Mucosa of gallbladder (tissue), 1 donor: Measurements from ENCODE around the gene HK1. TPM values are rescaled to one million over a fixed set of nuclear protein-coding genes. Genes with fewer than 3 reads are reported as not detected.
A peak's percentile ranks its signal among the peaks of the same experiment; 100 is the strongest.

ENCODE experiments used
- DNase-seq: peaks from one replicate; pipeline ENCODE4 v3.0.0-alpha.2; 2020; ENCODE audit warnings: low spot score
- total RNA-seq: library from RNA; stranded (reverse); gene quantifications from one replicate; pipeline ENCODE4 v1.2.1, GENCODE V29; 2021
- donor health status: DM: no; HTN: no; CAD: no.

HK1 gene
- total RNA-seq, 1 donor from 2014 or later = 70.7 TPM

GRCh38 chr10:69374931-69375306 is 96.6 kb downstream of the HK1 start:
- DNase-seq = no peak

GRCh38 chr10:69375307-69376151 is 97.2 kb downstream of the HK1 start:
- DNase-seq = peak; percentile 45

GRCh38 chr10:69376662-69377061 is 98.4 kb downstream of the HK1 start:
- no peak for DNase-seq

- no peak for DNase-seq
These were observed 98.9 kb downstream of the HK1 start for GRCh38 chr10:69377191-69377590.

DNA sequence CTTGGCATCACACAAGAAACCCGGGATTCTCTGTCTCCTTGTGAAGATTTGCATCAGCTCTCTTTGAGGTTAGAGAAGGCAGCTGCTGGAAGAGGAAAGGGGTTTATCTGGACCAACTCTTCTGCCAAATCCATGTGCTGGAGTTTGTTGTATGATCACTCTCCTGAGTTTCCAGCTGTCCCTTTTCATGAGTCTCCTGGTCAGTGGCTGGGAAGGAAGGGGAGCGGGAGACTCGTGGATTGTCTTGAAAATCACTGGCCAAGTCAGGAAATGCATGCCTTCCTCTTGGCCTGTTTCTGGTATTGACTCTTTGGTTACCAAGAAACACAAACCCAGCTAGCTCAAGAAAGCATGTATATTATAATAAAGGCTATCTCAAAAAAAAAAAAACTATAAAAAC is 99.6 kb downstream of the HK1 start:
- no peak for DNase-seq

- no peak for DNase-seq
These were observed 101.5 kb downstream of the HK1 start for GRCh38 chr10:69379800-69380199.

DNA sequence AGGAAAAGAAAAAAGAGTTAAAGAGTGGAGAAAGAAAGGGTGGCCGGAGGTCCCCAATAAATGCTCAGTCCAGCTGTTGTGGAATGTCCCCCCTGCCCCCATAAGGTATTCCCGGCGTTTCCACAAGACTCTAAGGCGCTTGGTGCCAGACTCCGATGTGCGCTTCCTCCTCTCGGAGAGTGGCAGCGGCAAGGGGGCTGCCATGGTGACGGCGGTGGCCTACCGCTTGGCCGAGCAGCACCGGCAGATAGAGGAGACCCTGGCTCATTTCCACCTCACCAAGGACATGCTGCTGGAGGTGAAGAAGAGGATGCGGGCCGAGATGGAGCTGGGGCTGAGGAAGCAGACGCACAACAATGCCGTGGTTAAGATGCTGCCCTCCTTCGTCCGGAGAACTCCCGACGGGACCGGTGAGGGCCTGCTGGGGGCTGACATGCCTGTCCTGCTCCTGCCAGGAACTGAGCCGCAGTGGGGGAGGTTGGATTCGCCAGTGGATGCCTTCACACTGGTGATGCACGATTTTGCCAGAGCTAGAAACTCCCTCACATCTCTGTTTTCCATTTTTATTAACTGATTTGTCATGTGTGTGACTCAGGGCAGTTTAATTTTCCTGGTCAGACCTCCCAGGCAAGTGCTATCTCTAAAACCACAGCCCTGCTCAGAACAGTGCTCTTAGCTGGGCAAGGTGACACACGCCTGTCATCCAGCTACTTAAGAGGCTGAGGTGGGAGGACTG is 104.3 kb downstream of the HK1 start:
- DNase-seq = no peak

GRCh38 chr10:69383558-69383957 is 105.3 kb downstream of the HK1 start:
- DNase-seq = no peak

DNA sequence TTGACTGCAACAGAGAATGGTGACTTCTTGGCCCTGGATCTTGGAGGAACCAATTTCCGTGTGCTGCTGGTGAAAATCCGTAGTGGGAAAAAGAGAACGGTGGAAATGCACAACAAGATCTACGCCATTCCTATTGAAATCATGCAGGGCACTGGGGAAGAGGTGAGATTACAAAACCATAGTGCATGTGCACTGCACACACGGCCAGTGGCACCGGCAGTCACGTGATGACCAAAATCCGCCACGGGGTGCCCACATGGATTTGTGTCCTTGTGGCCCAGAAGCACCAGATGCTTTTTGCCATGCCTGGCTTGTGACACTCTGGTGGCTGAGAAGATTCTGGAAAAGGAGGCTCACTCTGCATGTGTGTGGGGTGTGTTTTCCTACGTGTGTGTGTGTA is 106.0 kb downstream of the HK1 start:
- no peak for DNase-seq

DNA sequence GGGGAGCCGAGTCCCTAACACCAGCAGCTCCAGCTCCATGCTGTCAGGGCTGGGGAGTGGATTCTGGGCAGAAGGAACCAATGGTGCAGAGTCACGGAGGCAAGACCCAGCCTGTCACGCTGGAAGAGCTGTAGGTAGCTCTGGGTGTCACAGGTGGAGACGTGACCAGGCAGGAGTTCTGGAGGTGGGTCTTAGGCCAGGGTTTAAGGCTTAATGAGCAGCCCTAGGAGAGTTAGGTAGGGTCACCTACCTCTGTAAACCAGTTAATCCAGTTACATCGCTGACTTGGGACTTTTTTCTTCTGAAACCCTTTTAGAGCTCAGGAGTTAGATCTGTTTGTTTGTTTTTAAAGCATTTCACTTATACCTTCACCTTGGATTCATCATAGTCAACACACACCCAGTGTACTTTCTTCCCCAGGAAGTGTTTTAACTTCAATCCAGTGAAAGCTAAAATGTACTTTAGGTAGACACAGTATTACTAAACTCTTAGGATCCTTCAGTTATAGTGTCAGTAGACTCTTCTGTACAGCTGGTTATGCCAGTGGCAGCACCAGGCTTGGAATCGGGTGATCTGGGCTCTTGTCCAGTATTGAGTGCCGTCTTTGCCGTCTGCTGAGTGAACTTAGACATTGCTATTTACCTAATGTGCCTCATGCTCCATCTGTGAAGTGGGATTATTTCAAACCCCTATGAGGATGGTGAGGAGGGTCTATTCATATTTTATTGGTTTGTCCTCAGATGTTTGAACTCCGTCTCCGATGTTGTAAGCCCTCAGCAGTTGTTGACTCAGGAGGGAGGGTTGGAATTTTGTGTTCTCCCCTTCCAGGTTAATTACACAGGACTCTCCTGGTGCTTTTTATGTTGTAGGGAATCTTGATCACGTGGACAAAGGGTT is 107.4 kb downstream of the HK1 start:
- no peak for DNase-seq

GRCh38 chr10:69387500-69387899 is 109.2 kb downstream of the HK1 start:
- DNase-seq = no peak

DNA sequence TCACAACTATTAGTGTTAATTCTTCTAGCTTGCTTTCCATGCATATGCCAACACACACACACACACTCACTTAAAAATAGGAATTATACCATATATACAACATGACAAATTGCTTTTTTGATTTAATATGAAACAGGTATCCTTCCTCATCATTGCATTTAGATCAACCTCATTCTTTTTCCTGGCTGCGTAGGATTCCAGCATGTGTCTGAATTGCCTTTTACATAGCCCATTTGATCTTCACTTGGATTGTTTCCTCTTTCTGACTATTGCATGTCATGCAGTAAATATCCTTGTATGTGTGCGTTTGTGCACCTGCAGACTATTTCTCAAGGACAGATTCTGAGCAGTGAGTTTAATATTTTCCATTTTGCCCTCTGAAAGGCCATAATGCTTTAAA is 110.2 kb downstream of the HK1 start:
- no peak for DNase-seq

DNA sequence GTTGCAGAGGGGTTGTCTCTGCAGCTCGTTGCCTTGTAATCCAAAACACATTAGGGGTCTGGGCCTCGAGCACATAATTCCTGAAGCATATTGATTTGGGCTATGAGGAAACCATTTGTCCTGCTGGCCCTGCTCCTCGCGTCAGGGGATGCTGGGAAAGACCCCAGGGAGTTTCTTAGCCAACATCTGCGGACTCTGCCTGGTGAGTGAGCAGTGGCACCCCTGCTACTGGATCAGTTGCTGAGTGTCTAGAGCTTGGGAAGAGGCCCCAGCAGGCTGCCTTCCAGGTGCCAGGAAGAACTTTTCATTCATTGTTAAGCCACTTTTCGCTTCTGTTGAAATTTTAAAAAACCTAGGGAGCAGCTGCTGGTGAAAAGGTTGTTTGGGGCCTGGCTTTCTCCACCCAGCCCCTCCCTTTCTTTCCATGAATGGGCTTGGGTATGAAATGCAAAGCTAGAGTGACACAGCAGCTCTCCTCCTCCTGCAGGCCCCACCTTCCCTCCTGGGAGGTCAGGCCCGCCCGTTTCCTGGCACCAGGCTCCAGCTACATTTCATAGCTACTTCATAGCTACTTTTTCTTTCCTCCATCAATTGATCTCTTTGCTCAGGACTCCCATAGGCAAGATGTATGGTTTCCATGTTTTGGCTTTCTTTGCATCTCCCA is 111.7 kb downstream of the HK1 start:
- DNase-seq = peak; percentile 46

- no peak for DNase-seq
These were observed 112.9 kb downstream of the HK1 start for GRCh38 chr10:69391158-69391557.

- DNase-seq = peak; percentile 84
These were observed 114.2 kb downstream of the HK1 start for GRCh38 chr10:69392481-69393000.

DNA sequence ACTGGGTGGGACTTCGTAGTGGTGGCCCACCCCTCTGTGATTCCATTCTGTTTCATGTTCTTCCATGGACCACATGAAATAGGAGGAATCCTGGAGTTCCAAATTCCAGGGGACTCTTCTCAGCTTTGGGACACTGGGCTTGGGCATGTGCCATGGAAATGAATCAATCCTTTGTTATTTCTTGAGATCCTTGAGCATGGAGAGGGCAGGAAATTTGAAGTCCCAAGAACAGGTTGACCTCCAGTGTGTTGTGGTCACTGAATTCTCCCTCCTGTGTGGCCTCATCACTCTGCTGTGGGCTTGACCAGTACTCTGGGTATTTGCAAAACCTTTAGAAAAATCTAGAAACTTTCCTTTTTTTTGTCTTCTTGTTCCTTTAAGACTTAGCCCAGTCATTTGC is 115.7 kb downstream of the HK1 start:
- no peak for DNase-seq

DNA sequence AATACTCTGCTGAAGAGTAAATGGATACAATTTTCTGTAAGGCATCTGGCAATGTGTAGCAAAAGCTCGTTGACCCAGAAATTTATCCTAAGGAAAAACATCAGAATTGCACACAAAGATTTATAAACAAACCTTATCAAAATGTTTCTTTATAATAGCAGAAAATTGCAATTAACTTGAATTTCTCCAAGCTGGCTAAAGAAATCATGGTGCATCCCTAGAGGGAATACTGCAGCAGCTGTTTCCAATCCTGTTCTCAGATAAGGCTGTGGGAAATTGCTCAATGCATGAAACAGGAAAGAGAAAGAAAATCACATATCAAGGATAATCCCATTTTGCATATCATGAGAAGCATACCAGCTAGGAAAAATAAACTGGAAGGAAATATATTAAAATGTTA is 119.7 kb downstream of the HK1 start:
- no peak for DNase-seq

DNA sequence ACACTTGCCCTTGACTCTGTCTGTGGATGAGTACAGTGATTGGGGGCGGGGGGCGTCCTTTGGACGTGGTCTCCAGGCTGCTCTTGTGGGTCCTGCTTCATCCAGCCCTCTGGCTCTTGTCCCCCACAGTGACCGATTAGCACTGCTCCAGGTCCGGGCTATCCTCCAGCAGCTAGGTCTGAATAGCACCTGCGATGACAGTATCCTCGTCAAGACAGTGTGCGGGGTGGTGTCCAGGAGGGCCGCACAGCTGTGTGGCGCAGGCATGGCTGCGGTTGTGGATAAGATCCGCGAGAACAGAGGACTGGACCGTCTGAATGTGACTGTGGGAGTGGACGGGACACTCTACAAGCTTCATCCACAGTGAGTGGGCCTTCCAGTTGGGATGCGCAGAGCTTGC is 120.2 kb downstream of the HK1 start:
- no peak for DNase-seq

DNA sequence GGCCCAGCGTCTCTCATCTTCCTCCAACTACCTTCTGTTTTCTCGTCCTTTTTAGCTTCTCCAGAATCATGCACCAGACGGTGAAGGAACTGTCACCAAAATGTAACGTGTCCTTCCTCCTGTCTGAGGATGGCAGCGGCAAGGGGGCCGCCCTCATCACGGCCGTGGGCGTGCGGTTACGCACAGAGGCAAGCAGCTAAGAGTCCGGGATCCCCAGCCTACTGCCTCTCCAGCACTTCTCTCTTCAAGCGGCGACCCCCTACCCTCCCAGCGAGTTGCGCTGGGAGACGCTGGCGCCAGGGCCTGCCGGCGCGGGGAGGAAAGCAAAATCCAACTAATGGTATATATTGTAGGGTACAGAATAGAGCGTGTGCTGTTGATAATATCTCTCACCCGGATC is 122.6 kb downstream of the HK1 start:
- no peak for DNase-seq

DNA sequence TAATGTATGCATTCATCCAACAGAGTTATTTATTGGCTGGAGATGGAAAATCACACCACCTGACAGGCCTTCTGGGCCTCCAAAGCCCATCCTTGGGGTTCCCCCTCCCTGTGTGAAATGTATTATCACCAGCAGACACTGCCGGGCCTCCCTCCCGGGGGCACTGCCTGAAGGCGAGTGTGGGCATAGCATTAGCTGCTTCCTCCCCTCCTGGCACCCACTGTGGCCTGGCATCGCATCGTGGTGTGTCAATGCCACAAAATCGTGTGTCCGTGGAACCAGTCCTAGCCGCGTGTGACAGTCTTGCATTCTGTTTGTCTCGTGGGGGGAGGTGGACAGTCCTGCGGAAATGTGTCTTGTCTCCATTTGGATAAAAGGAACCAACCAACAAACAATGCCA is 123.1 kb downstream of the HK1 start:
- DNase-seq = no peak

DNA sequence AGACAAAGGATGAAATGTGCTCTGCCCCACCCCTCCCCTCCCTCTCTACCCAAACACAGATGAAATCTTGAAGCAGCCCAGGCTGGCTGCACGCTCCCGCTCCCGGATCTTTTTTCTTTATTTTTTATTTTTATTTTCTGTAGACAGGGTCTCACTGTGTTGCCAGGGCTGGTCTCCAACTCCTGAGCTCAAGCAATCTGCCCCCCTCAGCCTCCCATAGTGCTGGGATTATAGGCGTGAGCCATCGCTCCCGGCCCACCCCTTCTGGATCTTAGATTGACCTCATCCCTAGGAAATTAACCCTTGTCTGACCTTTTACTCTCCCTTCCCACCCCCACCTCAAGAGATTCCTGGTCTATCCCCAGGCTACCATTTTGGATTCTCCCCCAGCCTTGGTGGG is 124.1 kb downstream of the HK1 start:
- DNase-seq = no peak

DNA sequence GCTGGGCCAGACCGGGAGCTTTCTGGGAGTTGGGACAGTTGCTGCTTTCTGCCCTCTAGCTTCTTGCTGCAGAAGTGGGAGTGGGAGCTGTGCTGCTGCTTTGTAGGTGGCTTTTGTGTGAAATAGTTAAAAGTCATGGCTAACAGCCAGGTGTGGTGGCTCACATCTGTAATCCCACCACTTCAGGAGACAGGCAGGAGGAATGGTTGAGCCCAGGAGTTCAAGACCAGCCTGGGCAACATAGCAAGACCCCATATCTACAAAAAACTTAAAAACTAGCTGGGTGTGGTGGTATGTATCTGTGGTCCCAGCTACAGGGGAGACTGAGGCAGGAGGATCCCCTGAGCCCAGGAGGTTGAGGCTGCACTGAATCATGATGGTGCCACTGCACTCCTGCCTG is 124.8 kb downstream of the HK1 start:
- no peak for DNase-seq
